H1 (cell line): ENCODE data around the gene LDLRAP1. TPM values are rescaled to one million over a fixed set of nuclear protein-coding genes. Genes with fewer than 3 reads are reported as not detected.
A peak's percentile ranks its signal among the peaks of the same experiment; 100 is the strongest.

Experiments used
- CTCF ChIA-PET: fragments of 300-600 bp; sonication (Branson Sonifier 250); formaldehyde crosslinking; loops from one replicate; lab custom pipeline; 2021; ENCODE audit not compliant: partially characterized antibody; lab: Charles Lee
- POLR2A ChIA-PET: fragments of 300-600 bp; sonication (Branson Sonifier 250); formaldehyde crosslinking; loops from one replicate; lab custom pipeline; 2021; ENCODE audit warnings: inconsistent platforms; ENCODE audit not compliant: partially characterized antibody; lab: Charles Lee
- DNase-seq, 2 experiments: peaks; one replicate each; pipeline versions ENCODE4 v3.0.0 to v3.0.0-alpha.2; 2010 to 2022; ENCODE audit warnings: low spot score in 2 of 2, low read depth in 1 of 2, mixed read lengths in 1 of 2
- FAIRE-seq: peaks from 2 replicates; lab custom pipeline; 2011; peaks lifted over from hg19 to GRCh38; lab: Jason Lieb, UNC
- H2AFZ ChIP-seq: 2 replicates; pipeline ENCODE4 v1.8.1; 2012; ENCODE audit warnings: low read length, inconsistent platforms
- H2AK5ac ChIP-seq: 2 replicates; pipeline ENCODE4 v1.6.1; 2013; ENCODE audit warnings: low read depth, low read length
- H2BK120ac ChIP-seq: replicated peaks from 2 replicates; pipeline ENCODE3; 2013; ENCODE audit warnings: low read depth, low read length, inconsistent platforms
- H2BK12ac ChIP-seq: 2 replicates; pipeline ENCODE4 v1.6.1; 2013; ENCODE audit warnings: low read depth, low read length
- H2BK15ac ChIP-seq: 2 replicates; pipeline ENCODE4 v1.6.1; 2013; ENCODE audit warnings: low read length
- H2BK20ac ChIP-seq: 2 replicates; pipeline ENCODE4 v1.6.1; 2013; ENCODE audit warnings: low read length
- H2BK5ac ChIP-seq: 2 replicates; pipeline ENCODE4 v1.6.1; 2013; ENCODE audit warnings: low read depth, low read length
- H3K14ac ChIP-seq: 2 replicates; pipeline ENCODE4 v1.6.1; 2013; ENCODE audit warnings: inconsistent platforms; ENCODE audit not compliant: insufficient read length
- H3K18ac ChIP-seq: 2 replicates; pipeline ENCODE4 v1.6.1; 2013; ENCODE audit warnings: low read length; ENCODE audit errors: extremely low read depth
- H3K23ac ChIP-seq: 2 replicates; pipeline ENCODE4 v1.6.1; 2013; ENCODE audit warnings: inconsistent platforms; ENCODE audit not compliant: insufficient read length
- H3K23me2 ChIP-seq: 2 replicates; pipeline ENCODE4 v1.6.1; 2013; ENCODE audit warnings: low read depth, low read length
- H3K27ac ChIP-seq: 2 replicates; pipeline ENCODE4 v1.6.1; 2011; ENCODE audit warnings: low read depth, low read length, inconsistent platforms
- H3K27me3 ChIP-seq, 4 experiments: replicated peaks in 1 of 4; 1 replicate in 1 of 4; 2 replicates in 3 of 4; pipeline versions ENCODE4 v1.6.1 to v1.8.1; 2011 to 2013; ENCODE audit warnings: low read length in 3 of 4, mild to moderate bottlenecking in 3 of 4, inconsistent platforms in 2 of 4, mixed read lengths in 2 of 4, moderate library complexity in 1 of 4; ENCODE audit not compliant: control insufficient read depth in 3 of 4, insufficient read depth in 3 of 4; ENCODE audit errors: extremely low read depth in 1 of 4
- H3K36me3 ChIP-seq, 4 experiments: 2 replicates each; pipeline versions ENCODE4 v1.6.1 to v1.8.1; 2011 to 2013; ENCODE audit warnings: mild to moderate bottlenecking in 4 of 4, low read length in 3 of 4, moderate library complexity in 2 of 4, control low read depth in 1 of 4, inconsistent platforms in 1 of 4; ENCODE audit not compliant: insufficient read depth in 4 of 4, control insufficient read depth in 2 of 4
- H3K4ac ChIP-seq: replicated peaks from 2 replicates; pipeline ENCODE3; 2013; ENCODE audit warnings: low read length, low read depth, mixed read lengths, inconsistent platforms; ENCODE audit not compliant: insufficient read length
- H3K4me1 ChIP-seq, 4 experiments: replicated peaks in 1 of 4; 1 replicate in 1 of 4; 2 replicates in 3 of 4; pipeline versions ENCODE4 v1.6.1 to v1.8.1; 2011 to 2013; ENCODE audit warnings: low read length in 3 of 4, inconsistent platforms in 2 of 4, mixed read lengths in 1 of 4; ENCODE audit not compliant: insufficient read depth in 4 of 4, control insufficient read depth in 3 of 4
- H3K4me2 ChIP-seq, 2 experiments: 2 replicates each; pipeline versions ENCODE4 v1.6.1 to v1.8.1; 2011 to 2013; ENCODE audit warnings: low read depth in 2 of 2, low read length in 2 of 2, control low read depth in 1 of 2, inconsistent platforms in 1 of 2, mild to moderate bottlenecking in 1 of 2; ENCODE audit not compliant: insufficient read depth in 1 of 2
- H3K4me3 ChIP-seq, 4 experiments: fragments of 200-600, 300-600 bp in 1 of 4; sonication (generic), shearing (Covaris generic), sonication (Bioruptor Twin) in 1 of 4; 2 replicates each; pipeline versions ENCODE4 v1.5.1 to v1.8.1; 2011 to 2016; ENCODE audit warnings: low read length in 4 of 4, low read depth in 3 of 4, control low read depth in 2 of 4, inconsistent platforms in 2 of 4, mild to moderate bottlenecking in 2 of 4, mixed read lengths in 1 of 4, moderate library complexity in 1 of 4; ENCODE audit not compliant: insufficient read depth in 2 of 4; ENCODE audit errors: extremely low read depth in 1 of 4
- H3K56ac ChIP-seq: replicated peaks from 2 replicates; pipeline ENCODE3; 2013; ENCODE audit warnings: low read depth, mild to moderate bottlenecking, mixed read lengths, low read length, inconsistent platforms; ENCODE audit not compliant: insufficient read length
- H3K79me1 ChIP-seq: 2 replicates; pipeline ENCODE4 v1.6.1; 2013; ENCODE audit warnings: low read depth, low read length, control low read depth
- H3K79me2 ChIP-seq, 2 experiments: 2 replicates each; pipeline versions ENCODE4 v1.6.1 to v1.8.1; 2012 to 2013; ENCODE audit warnings: low read length in 2 of 2, mild to moderate bottlenecking in 2 of 2, inconsistent platforms in 1 of 2; ENCODE audit not compliant: insufficient read depth in 2 of 2, control insufficient read depth in 1 of 2
- H3K9ac ChIP-seq, 4 experiments: replicated peaks in 1 of 4; 1 replicate in 1 of 4; 2 replicates in 3 of 4; pipeline versions ENCODE4 v1.6.1 to v1.8.1; 2011 to 2013; ENCODE audit warnings: low read depth in 3 of 4, low read length in 3 of 4, control low read depth in 2 of 4, mild to moderate bottlenecking in 2 of 4, moderate library complexity in 2 of 4, inconsistent platforms in 1 of 4; ENCODE audit errors: extremely low read depth in 1 of 4
- H3K9me3 ChIP-seq, 2 experiments: 2 replicates each; pipeline versions ENCODE4 v1.6.1 to v1.8.1; 2012 to 2013; ENCODE audit warnings: mild to moderate bottlenecking in 2 of 2, moderate library complexity in 2 of 2, control low read depth in 1 of 2, inconsistent platforms in 1 of 2, low read depth in 1 of 2, low read length in 1 of 2, mixed read lengths in 1 of 2; ENCODE audit not compliant: insufficient read depth in 2 of 2
- H4K20me1 ChIP-seq, 2 experiments: replicated peaks in 1 of 2; 2 replicates each; pipeline versions ENCODE3 to v1.8.1; 2011 to 2013; ENCODE audit warnings: inconsistent platforms in 2 of 2, low read length in 2 of 2, mild to moderate bottlenecking in 1 of 2; ENCODE audit not compliant: insufficient read depth in 2 of 2, control insufficient read depth in 1 of 2
- H4K5ac ChIP-seq: 2 replicates; pipeline ENCODE4 v1.6.1; 2013; ENCODE audit warnings: low read length, low read depth, mixed read lengths, inconsistent platforms; ENCODE audit not compliant: insufficient read length
- H4K8ac ChIP-seq: 2 replicates; pipeline ENCODE4 v1.8.0; 2013; ENCODE audit warnings: mild to moderate bottlenecking, moderate library complexity, low read length, inconsistent platforms; ENCODE audit not compliant: insufficient read depth; ENCODE audit errors: extremely low read depth
- H4K91ac ChIP-seq: replicated peaks from 2 replicates; pipeline ENCODE3; 2013; ENCODE audit warnings: low read length, mixed read lengths, inconsistent platforms; ENCODE audit not compliant: insufficient read length
- RBBP5 ChIP-seq: IDR thresholded peaks from 2 replicates; pipeline ENCODE4 v1.7.1; 2012; ENCODE audit warnings: low read depth, mild to moderate bottlenecking, inconsistent platforms, low read length, moderate library complexity, borderline replicate concordance
- SIRT6 ChIP-seq: IDR thresholded peaks from one replicate; pipeline ENCODE4 v1.7.1; 2012; ENCODE audit warnings: low read length, inconsistent platforms
- TEAD4 ChIP-seq: IDR thresholded peaks from 2 replicates; pipeline ENCODE4 v1.6.1; 2012; ENCODE audit warnings: low read depth, low read length, inconsistent platforms, mixed read lengths
- YY1 ChIP-seq: IDR thresholded peaks from 2 replicates; pipeline ENCODE4 v1.6.1; 2011; ENCODE audit warnings: low read depth, mild to moderate bottlenecking, low read length
- WGBS, 2 experiments: shearing (Covaris generic) in 1 of 2; methylation state at CpG; one replicate each; pipeline versions ENCODE4 v1.1.6 to v1.1.7; 2013 to 2015; ENCODE audit warnings: low lambda C conversion rate in 2 of 2, mixed read lengths in 2 of 2, inconsistent platforms in 1 of 2, low coverage in 1 of 2, missing lambda C conversion rate in 1 of 2; ENCODE audit not compliant: insufficient replicate concordance in 2 of 2, insufficient coverage in 1 of 2, insufficient read length in 1 of 2; ENCODE audit errors: extremely low coverage in 1 of 2, missing lambda C conversion rate in 1 of 2; 5-methylcytosine and 5-hydroxymethylcytosine counted together
- polyA plus RNA-seq, 7 experiments: library from polyadenylated mRNA; depleted of rRNA in 3 of 7; stranded (reverse) in 5 of 7; unstranded in 2 of 7; fragments of >200 nt in 5 of 7; fragments of 200-250 nt in 2 of 7; gene quantifications; 1 replicate in 5 of 7; 2 replicates in 1 of 7; 4 replicates in 1 of 7; pipeline versions ENCODE4 v1.2.1 to v1.2.3, GENCODE V29; 2011 to 2013; ENCODE audit warnings: missing spikeins in 2 of 7, mixed read lengths in 2 of 7
- total RNA-seq: library from RNA; stranded (reverse); fragmentation: NEBNext Ultra II Directional; extraction: Animal tissue kit (Norgen Biotek cat#: 25700); gene quantifications from 2 replicates; pipeline ENCODE4 v1.2.1, GENCODE V29; 2021

Gene LDLRAP1
- total and polyA plus RNA-seq, 2 of the 8 experiments (the other 6 are each of a cell fraction or from before 2014, with no cell fraction given), result 12.8 to 13.2 TPM

DNA sequence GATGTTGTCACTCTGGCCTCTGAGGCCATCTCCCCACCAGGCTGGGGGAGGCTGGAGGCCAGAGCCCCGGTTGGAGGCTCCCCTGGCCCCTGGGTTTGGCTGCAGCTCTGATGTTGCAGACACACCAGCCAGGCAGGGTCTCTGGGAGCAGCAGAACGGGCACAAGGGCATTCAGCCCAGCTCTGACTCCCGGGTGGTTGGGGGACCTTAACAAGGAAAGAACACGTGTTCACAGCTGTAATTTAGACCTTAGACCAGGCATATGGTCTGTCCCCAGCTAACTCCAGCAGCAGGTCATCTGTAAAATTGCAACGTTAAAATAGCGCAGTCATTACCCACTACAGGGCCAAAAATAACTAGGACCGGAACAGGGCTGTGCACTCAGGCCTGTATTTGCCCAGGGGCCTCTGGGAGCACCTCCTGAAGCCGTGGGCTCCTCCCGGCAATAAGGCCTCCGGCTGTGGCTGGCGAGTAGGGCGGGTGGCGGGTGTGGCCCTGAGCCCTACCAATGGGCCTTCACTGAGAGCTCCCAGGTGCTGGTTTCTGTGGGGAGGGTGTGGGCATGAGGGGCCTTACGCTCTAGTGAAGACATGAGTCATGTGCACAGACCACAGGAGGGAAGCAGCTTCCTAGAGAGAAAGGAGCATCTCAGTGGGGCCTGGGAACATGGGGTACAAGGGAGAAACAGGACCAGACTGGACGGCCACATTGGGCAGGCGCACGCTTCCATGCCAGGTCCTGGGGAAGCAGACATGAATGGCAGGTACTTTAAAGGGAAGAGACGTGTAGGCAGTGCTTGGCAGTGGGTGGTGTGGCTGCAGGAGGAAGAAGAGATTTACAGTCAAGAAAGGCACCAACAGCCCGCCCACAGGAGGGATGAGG is 6.1 kb downstream of the LDLRAP1 start:
- CTCF ChIA-PET, result interaction anchor here (0.6 to 7.7 kb wide), 11 partner anchors 17 to 343 kb away, joined by 3 to 34 read pairs (median 6); no protein-coding TSS in a partner anchor
- no peak overlapping the region for H2BK12ac ChIP-seq
- no peak for DNase-seq
- POLR2A ChIA-PET, result interaction anchor here (0.7 kb wide), 1 partner anchor 16 kb away, joined by 3 read pairs; no protein-coding TSS in a partner anchor
- H3K14ac ChIP-seq, result no peak overlapping the region
- peaks cover 5 to 6% of the 10 kb centered on the region in 2 experiments for H4K20me1 ChIP-seq
- H3K23me2 ChIP-seq, result peaks cover under 1% of the 10 kb centered on the region; the same call in 1 of the 2 replicates
- H3K79me2 ChIP-seq, result 0 out of 4 replicates have a peak, but pooled peaks cover 0 to 5% of the 10 kb centered on the region in 2 experiments
- H3K23ac ChIP-seq, result no peak overlapping the region
- no peak overlapping the region for H4K5ac ChIP-seq
- H2BK120ac ChIP-seq, result no peak overlapping the region
- H3K56ac ChIP-seq, result no peak overlapping the region
- peaks cover 0 to 2% (median 2%) of the 10 kb centered on the region in 4 experiments; a peak in 5 of 7 replicates for H3K27me3 ChIP-seq
- H3K27ac ChIP-seq, result no peak overlapping the region
- no peak overlapping the region for H2AFZ ChIP-seq
- no peak overlapping the region for H2BK20ac ChIP-seq
- peaks cover 0 to 4% (median 3%) of the 10 kb centered on the region in 4 experiments; a peak in 4 of 7 replicates for H3K4me1 ChIP-seq
- no peak overlapping the region for H4K91ac ChIP-seq
- H3K18ac ChIP-seq, result no peak overlapping the region
- H3K4me3 ChIP-seq, result no peak overlapping the region
- no peak overlapping the region for H3K4me2 ChIP-seq
- H3K4ac ChIP-seq, result no peak overlapping the region
- H2AK5ac ChIP-seq, result no peak overlapping the region
- H2BK15ac ChIP-seq, result no peak overlapping the region
- H3K36me3 ChIP-seq, result no peaks in the 10 kb centered on the region
- peaks cover 6% of the 10 kb centered on the region for H3K79me1 ChIP-seq
- H3K9ac ChIP-seq, result no peak overlapping the region
- H4K8ac ChIP-seq, result no peak overlapping the region
- TF ChIP-seq SIRT6 (no peak), YY1 (no peak), TEAD4 (no peak), RBBP5 (no peak)
- WGBS, 2 experiments, result 88% methylated on average over 18 of the region's 19 CpGs; no CpG with 5 or more reads in 1 of the 2 experiments
- no peak for FAIRE-seq
- no peaks in the 10 kb centered on the region for H3K9me3 ChIP-seq
- H2BK5ac ChIP-seq, result peak overlapping the region; percentile 52; the same call in 1 of the 2 replicates
